HEK293T (cell line): ENCODE measurements around the gene MESD.

Experiments used
- ARNT ChIP-seq: fragments of 450-650 bp; IDR thresholded peaks from 2 replicates; pipeline ENCODE4 v1.6.1; 2017; ENCODE audit warnings: mild to moderate bottlenecking
- BHLHE40 ChIP-seq: fragments of 450-650 bp; IDR thresholded peaks from 2 replicates; pipeline ENCODE4 v1.6.1; 2016; ENCODE audit warnings: mild to moderate bottlenecking, moderate library complexity, borderline replicate concordance
- CTBP1 ChIP-seq: fragments of 450-650 bp; IDR thresholded peaks from 2 replicates; pipeline ENCODE4 v1.6.1; 2016; ENCODE audit warnings: borderline replicate concordance
- FOXM1 ChIP-seq: fragments of 450-650 bp; IDR thresholded peaks from 2 replicates; pipeline ENCODE4 v1.6.1; 2017; ENCODE audit warnings: mild to moderate bottlenecking, borderline replicate concordance
- NFRKB ChIP-seq: fragments of 450-650 bp; IDR thresholded peaks from 2 replicates; pipeline ENCODE4 v1.6.1; 2016; ENCODE audit warnings: mild to moderate bottlenecking, moderate library complexity
- PKNOX1 ChIP-seq: fragments of 450-650 bp; IDR thresholded peaks from 2 replicates; pipeline ENCODE4 v1.6.1; 2016

- no peak for TF ChIP-seq FOXM1
- no peak for TF ChIP-seq PKNOX1
- no peak for TF ChIP-seq ARNT
- no peak for TF ChIP-seq BHLHE40
- TF ChIP-seq CTBP1 = no peak
- TF ChIP-seq NFRKB = no peak
These were observed 11.1 kb upstream of the MESD start, which contains the start of gene TLNRD1 for GRCh38 chr15:81000624-81001151.
